HG03095 (cell line): ENCODE measurements around the gene RIMBP2.
"Not testable (repeated sequence)": the region's sequence is repeated elsewhere in the genome, so short reads cannot be mapped to it uniquely, and the experiment has no call there.

ENCODE experiments used
- ATAC-seq: cut with Tn5 transposase; IDR thresholded peaks from one replicate; pipeline ENCODE4 v1.9.1; 2021; ENCODE audit warnings: moderate library complexity; ENCODE audit not compliant: unreplicated experiment

The RIMBP2 gene

GRCh38 chr12:130706311-130706710 lies 9.8 kb downstream of the RIMBP2 start:
- no peak for ATAC-seq

- no peak for ATAC-seq
These were observed 10.8 kb downstream of the RIMBP2 start for GRCh38 chr12:130705178-130705822.

- ATAC-seq, result no peak
These were observed 11.5 kb downstream of the RIMBP2 start for GRCh38 chr12:130704606-130705005.

GRCh38 chr12:130703733-130704375 lies 12.2 kb downstream of the RIMBP2 start:
- ATAC-seq, result no peak

GRCh38 chr12:130702966-130703732 lies 12.9 kb downstream of the RIMBP2 start:
- no peak for ATAC-seq

- ATAC-seq, result no peak
These were observed 14.7 kb downstream of the RIMBP2 start for GRCh38 chr12:130701402-130701744.

- no peak for ATAC-seq
These were observed 15.4 kb downstream of the RIMBP2 start for GRCh38 chr12:130700492-130701401.

GRCh38 chr12:130698106-130698505 lies 18.0 kb downstream of the RIMBP2 start:
- ATAC-seq, result no peak

- no peak for ATAC-seq
These were observed 19.6 kb downstream of the RIMBP2 start for GRCh38 chr12:130696379-130697100.

- no peak for ATAC-seq
These were observed 21.0 kb downstream of the RIMBP2 start for GRCh38 chr12:130695061-130695460.

- ATAC-seq, result no peak
These were observed 26.4 kb downstream of the RIMBP2 start for GRCh38 chr12:130689408-130690405.

- ATAC-seq, result not testable (repeated sequence)
These were observed 27.1 kb downstream of the RIMBP2 start for GRCh38 chr12:130688999-130689398.

- ATAC-seq, result no peak
These were observed 28.0 kb downstream of the RIMBP2 start for GRCh38 chr12:130687796-130688778.

- ATAC-seq, result no peak
These were observed 28.9 kb downstream of the RIMBP2 start for GRCh38 chr12:130687190-130687589.

GRCh38 chr12:130686511-130686991 lies 29.5 kb downstream of the RIMBP2 start:
- no peak for ATAC-seq

- ATAC-seq, result no peak
These were observed 30.2 kb downstream of the RIMBP2 start for GRCh38 chr12:130685850-130686249.

GRCh38 chr12:130685250-130685787 lies 30.8 kb downstream of the RIMBP2 start:
- no peak for ATAC-seq

- ATAC-seq, result no peak
These were observed 32.3 kb downstream of the RIMBP2 start for GRCh38 chr12:130683811-130684210.
